ENCODE results near the gene ZNF282.

The ZNF282 gene

GRCh38 chr7:149195180-149196150 is at the start of gene ZNF282:
Gene ZNF282 (plus strand): TSS chr7:149195546. CDS start chr7:149195590, 44 bp downstream.
- Histone ChIP-seq H3K27me3 (ENCODE audit: low read length) (no peaks in the 10 kb centered on the region), H3K9me2 (replicated peaks; ENCODE audit: insufficient read depth, low read length) (no peaks in the 10 kb centered on the region), H3K9me3 (ENCODE audit: insufficient read depth, low read length) (no peaks in the 10 kb centered on the region), H3K4me3 (ENCODE audit: insufficient read depth, low read length, poor library complexity, severe bottlenecking) (peak within 1 kb of the TSS; percentile 87), H2AFZ (ENCODE audit: low read depth, low read length, severe bottlenecking) (peak within 1 kb of the TSS; percentile 97), H3F3A (ENCODE audit: insufficient read depth) (peaks cover 8% of the 10 kb centered on the region; the same call in 1 of the 2 replicates), H3K36me3 (ENCODE audit: low read length) (0 out of 2 replicates have a peak, but pooled peaks cover 3% of the 10 kb centered on the region), H3K79me2 (ENCODE audit: insufficient read depth, low read length) (peaks cover 21% of the 10 kb centered on the region; the same call in 1 of the 2 replicates), H3K27ac (ENCODE audit: low read depth, low read length) (peak within 1 kb of the TSS; percentile 62), H3K4me2 (ENCODE audit: low read depth, low read length, poor library complexity, severe bottlenecking) (peak within 1 kb of the TSS; percentile 84), H3K9ac (ENCODE audit: low read length) (peak within 1 kb of the TSS; percentile 74), H4K20me1 (ENCODE audit: low read depth, low read length) (no peaks in the 10 kb centered on the region)
- no peak for TF ChIP-seq EZH2phosphoT487 (conservative IDR thresholded peaks at IDR 0.05; ENCODE audit: low read length)
- TF ChIP-seq, protein P1, sequence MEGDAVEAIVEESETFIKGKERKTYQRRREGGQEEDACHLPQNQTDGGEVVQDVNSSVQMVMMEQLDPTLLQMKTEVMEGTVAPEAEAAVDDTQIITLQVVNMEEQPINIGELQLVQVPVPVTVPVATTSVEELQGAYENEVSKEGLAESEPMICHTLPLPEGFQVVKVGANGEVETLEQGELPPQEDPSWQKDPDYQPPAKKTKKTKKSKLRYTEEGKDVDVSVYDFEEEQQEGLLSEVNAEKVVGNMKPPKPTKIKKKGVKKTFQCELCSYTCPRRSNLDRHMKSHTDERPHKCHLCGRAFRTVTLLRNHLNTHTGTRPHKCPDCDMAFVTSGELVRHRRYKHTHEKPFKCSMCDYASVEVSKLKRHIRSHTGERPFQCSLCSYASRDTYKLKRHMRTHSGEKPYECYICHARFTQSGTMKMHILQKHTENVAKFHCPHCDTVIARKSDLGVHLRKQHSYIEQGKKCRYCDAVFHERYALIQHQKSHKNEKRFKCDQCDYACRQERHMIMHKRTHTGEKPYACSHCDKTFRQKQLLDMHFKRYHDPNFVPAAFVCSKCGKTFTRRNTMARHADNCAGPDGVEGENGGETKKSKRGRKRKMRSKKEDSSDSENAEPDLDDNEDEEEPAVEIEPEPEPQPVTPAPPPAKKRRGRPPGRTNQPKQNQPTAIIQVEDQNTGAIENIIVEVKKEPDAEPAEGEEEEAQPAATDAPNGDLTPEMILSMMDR (IDR thresholded peaks at IDR 0.05; ENCODE audit: insufficient read depth, low read length, poor library complexity, severe bottlenecking), result peak; percentile 63

DNA sequence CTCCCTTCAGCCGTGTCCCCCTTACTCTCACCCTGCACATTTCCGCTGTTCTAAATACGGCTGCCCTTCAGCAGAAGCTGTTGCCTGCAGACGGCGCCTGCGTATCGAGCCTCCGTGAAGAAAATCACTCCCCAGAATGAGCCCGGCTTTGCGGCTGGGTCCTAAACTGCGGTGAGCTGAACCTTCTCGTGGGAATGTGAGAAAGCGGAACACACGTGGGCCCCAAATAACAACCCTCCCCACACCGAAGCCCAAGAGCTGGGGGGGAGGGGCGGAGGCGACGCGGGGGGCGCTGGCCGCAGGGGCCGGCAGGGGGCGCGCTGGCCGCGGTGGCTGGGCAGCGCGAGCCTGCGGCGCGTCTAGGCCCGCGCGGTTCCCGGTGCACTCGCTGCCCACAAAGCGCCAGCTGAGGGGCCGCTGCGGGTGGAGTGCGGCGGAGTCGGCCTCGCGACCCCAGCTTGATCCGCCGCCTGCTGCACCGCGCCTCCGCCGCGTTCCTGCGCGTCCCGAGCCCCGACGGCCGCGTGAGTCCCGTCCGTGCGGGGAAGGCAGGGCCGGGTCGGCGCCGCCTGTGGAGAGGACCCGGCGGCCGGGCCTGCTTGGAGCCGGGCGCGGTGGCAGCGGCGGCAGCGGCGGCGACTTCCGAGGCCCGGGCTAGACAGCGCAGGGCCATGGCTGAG is 48.1 kb upstream of the ZNF282 start, which contains the start of gene ZNF398:
Gene ZNF398 (plus strand): TSS at position 382 of the 680 bp plus-strand sequence. CDS start 290 bp downstream, at position 672.
- Histone ChIP-seq H3K9me3 (ENCODE audit: insufficient read depth, low read length) (no peaks in the 10 kb centered on the region), H3K27ac (ENCODE audit: low read depth, low read length) (peak within 1 kb of the TSS; percentile 87), H3K36me3 (ENCODE audit: low read length) (no peaks in the 10 kb centered on the region), H3K9me2 (replicated peaks; ENCODE audit: insufficient read depth, low read length) (no peaks in the 10 kb centered on the region), H3K27me3 (ENCODE audit: low read length) (no peaks in the 10 kb centered on the region), H3F3A (ENCODE audit: insufficient read depth) (peaks cover 16% of the 10 kb centered on the region), H2AFZ (ENCODE audit: low read depth, low read length, severe bottlenecking) (peak within 1 kb of the TSS; percentile 86), H3K4me3 (ENCODE audit: insufficient read depth, low read length, poor library complexity, severe bottlenecking) (peak within 1 kb of the TSS; percentile 89), H3K9ac (ENCODE audit: low read length) (peak within 1 kb of the TSS; percentile 92), H3K4me2 (ENCODE audit: low read depth, low read length, poor library complexity, severe bottlenecking) (peak within 1 kb of the TSS; percentile 84), H4K20me1 (ENCODE audit: low read depth, low read length) (no peaks in the 10 kb centered on the region), H3K79me2 (ENCODE audit: insufficient read depth, low read length) (peaks cover 47% of the 10 kb centered on the region)
- TF ChIP-seq, protein P1 (IDR thresholded peaks at IDR 0.05; ENCODE audit: insufficient read depth, low read length, poor library complexity, severe bottlenecking), result peak; percentile 73
- TF ChIP-seq EZH2phosphoT487 (conservative IDR thresholded peaks at IDR 0.05; ENCODE audit: low read length), result no peak

- H3K9ac ChIP-seq (ENCODE audit: low read length), result peak overlapping the region; percentile 92
- H3K4me3 ChIP-seq (ENCODE audit: insufficient read depth, low read length, poor library complexity, severe bottlenecking), result peak overlapping the region; percentile 89
- no peaks in the 10 kb centered on the region for H3K9me2 ChIP-seq (replicated peaks; ENCODE audit: insufficient read depth, low read length)
- peak overlapping the region; percentile 69 for H2AFZ ChIP-seq (ENCODE audit: low read depth, low read length, severe bottlenecking)
- peaks cover 16% of the 10 kb centered on the region for H3F3A ChIP-seq (ENCODE audit: insufficient read depth)
- peaks cover 53% of the 10 kb centered on the region for H3K79me2 ChIP-seq (ENCODE audit: insufficient read depth, low read length)
- peak overlapping the region; percentile 87 for H3K27ac ChIP-seq (ENCODE audit: low read depth, low read length)
- peak overlapping the region; percentile 82 for H3K4me2 ChIP-seq (ENCODE audit: low read depth, low read length, poor library complexity, severe bottlenecking)
- no peaks in the 10 kb centered on the region for H3K27me3 ChIP-seq (ENCODE audit: low read length)
- TF ChIP-seq, protein P1 (IDR thresholded peaks at IDR 0.05; ENCODE audit: insufficient read depth, low read length, poor library complexity, severe bottlenecking), result no peak
- TF ChIP-seq EZH2phosphoT487 (conservative IDR thresholded peaks at IDR 0.05; ENCODE audit: low read length), result no peak
- H3K9me3 ChIP-seq (ENCODE audit: insufficient read depth, low read length), result no peaks in the 10 kb centered on the region
- H3K36me3 ChIP-seq (ENCODE audit: low read length), result no peaks in the 10 kb centered on the region
- no peaks in the 10 kb centered on the region for H4K20me1 ChIP-seq (ENCODE audit: low read depth, low read length)
Measured at GRCh38 chr7:149147752-149148653, 47.3 kb upstream of the ZNF282 start.

All from SU-DHL-6 (cell line).